ENCODE data around the gene WDR17. TPM values are rescaled to one million over a fixed set of nuclear protein-coding genes. Genes with fewer than 3 reads are reported as not detected.

WDR17 gene
- total and polyA plus RNA-seq, 2 donors (not counting 1 experiment from before 2014, with no cell fraction given) = 2.1 to 7.1 TPM

DNA sequence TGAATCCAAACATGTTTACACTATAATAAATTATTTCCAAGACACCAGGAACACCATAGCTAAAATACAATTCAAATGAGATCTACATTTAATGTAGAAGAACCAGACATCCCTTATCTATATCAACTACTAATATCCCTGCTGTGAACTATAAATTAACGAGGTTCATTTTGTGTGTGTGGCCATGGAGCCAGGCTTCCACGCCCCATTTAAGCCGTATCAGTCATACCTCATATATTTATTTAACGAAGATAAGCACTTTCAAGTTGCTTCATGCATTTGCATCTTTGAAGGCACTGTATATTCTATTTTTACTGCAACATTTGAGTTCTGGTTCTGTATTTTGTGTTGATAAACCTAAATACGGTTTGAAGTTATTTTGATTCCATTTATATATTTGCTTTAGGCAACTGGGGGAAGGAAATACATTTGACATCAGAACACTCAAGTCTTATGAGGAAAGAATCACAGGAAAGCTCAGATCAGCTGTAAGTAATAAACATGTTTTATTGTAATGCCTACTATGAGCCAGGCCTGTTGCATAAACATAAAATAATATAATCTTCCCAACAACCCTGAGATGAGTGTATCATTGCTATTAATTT is 45.1 kb upstream of the WDR17 start:
- Mint-ChIP-seq H3K4me3 (no peak overlapping the region), H3K9me3 (ENCODE audit: insufficient read depth) (no peaks in the 10 kb centered on the region), H3K27ac (no peak overlapping the region), H3K4me1 (no peaks in the 10 kb centered on the region), H3K27me3 (peaks cover 27% of the 10 kb centered on the region)
- H3K9ac ChIP-seq (ENCODE audit: low read length) = no peak overlapping the region
- H3K9me3 ChIP-seq (ENCODE audit: control extremely low read depth in 1 of 3, control insufficient read depth in 2 of 3, insufficient read depth in 1 of 3, low read length in 2 of 3) = peaks cover 0 to under 1% (median 0%) of the 10 kb centered on the region in 3 donors
- H3K27me3 ChIP-seq (replicated peaks in 1 of 4; ENCODE audit: control extremely low read depth in 1 of 4, control insufficient read depth in 3 of 4, insufficient read depth in 4 of 4, low read length in 3 of 4) = no peaks in the 10 kb centered on the region
- ChIA-PET CTCF (no interaction called here), POLR2A (no interaction called here)
- ATAC-seq (ENCODE audit: low read depth) (no peak), DNase-seq (no peak)
- H3K4me2 ChIP-seq (replicated peaks; ENCODE audit: low read depth, low read length, poor library complexity, severe bottlenecking) = no peak overlapping the region
- intact Hi-C loops (cut with micrococcal nuclease) = no loop called here
- no peak overlapping the region for H3K4me3 ChIP-seq (ENCODE audit: control extremely low read depth in 1 of 5, extremely low read depth in 1 of 5, insufficient read depth in 1 of 5, low read depth in 2 of 5, low read length in 4 of 5)
- peaks cover 0 to under 1% of the 10 kb centered on the region in 2 donors for H3K4me1 ChIP-seq (ENCODE audit: control insufficient read depth in 2 of 2, insufficient read depth in 2 of 2, low read length in 2 of 2)
- no peaks in the 10 kb centered on the region for H3K36me3 ChIP-seq (replicated peaks in 1 of 2; ENCODE audit: control extremely low read depth in 1 of 2, control insufficient read depth in 1 of 2, extremely low read depth in 1 of 2, insufficient read depth in 2 of 2, low read length in 1 of 2)
- H3K27ac ChIP-seq (ENCODE audit: low read length in 2 of 2) = no peak overlapping the region
- TF ChIP-seq, protein P1, sequence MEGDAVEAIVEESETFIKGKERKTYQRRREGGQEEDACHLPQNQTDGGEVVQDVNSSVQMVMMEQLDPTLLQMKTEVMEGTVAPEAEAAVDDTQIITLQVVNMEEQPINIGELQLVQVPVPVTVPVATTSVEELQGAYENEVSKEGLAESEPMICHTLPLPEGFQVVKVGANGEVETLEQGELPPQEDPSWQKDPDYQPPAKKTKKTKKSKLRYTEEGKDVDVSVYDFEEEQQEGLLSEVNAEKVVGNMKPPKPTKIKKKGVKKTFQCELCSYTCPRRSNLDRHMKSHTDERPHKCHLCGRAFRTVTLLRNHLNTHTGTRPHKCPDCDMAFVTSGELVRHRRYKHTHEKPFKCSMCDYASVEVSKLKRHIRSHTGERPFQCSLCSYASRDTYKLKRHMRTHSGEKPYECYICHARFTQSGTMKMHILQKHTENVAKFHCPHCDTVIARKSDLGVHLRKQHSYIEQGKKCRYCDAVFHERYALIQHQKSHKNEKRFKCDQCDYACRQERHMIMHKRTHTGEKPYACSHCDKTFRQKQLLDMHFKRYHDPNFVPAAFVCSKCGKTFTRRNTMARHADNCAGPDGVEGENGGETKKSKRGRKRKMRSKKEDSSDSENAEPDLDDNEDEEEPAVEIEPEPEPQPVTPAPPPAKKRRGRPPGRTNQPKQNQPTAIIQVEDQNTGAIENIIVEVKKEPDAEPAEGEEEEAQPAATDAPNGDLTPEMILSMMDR (IDR thresholded peaks at IDR 0.05) = no peak
- no peak for TF ChIP-seq EZH2 (IDR thresholded peaks at IDR 0.05; ENCODE audit: borderline replicate concordance, insufficient read depth, low read depth, low read length, poor library complexity, severe bottlenecking)
- no peaks in the 10 kb centered on the region for H4K20me1 ChIP-seq (ENCODE audit: control insufficient read depth, insufficient read depth, low read length, poor library complexity, severe bottlenecking)
- H2AFZ ChIP-seq (ENCODE audit: insufficient read depth, low read depth, low read length, poor library complexity, severe bottlenecking) = no peak overlapping the region
- no peaks in the 10 kb centered on the region for H3K79me2 ChIP-seq (ENCODE audit: control insufficient read depth, insufficient read depth, low read length)
- WGBS (ENCODE audit: insufficient coverage) = 82% methylated on average over 2 of the region's 5 CpGs

DNA sequence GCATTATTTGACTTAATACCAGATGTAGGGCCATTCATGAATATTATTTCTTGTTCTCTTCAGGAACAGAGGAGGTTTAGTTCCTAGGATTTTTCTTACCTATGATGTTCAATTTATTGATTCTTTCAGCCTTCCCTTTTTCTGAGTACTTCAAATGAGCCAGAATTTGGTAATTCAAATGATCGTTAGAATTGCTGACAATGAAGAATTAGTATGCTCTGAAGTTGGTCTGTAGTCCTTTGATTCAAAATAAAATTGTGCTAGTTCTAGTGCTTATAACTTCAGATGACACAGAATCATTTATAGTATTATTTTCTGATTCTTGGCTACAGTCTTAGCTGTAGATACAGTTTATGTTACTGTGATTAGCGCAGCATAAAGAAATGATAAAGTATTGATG is 35.2 kb upstream of the WDR17 start:
- H3K36me3 ChIP-seq (replicated peaks in 1 of 2; ENCODE audit: control extremely low read depth in 1 of 2, control insufficient read depth in 1 of 2, extremely low read depth in 1 of 2, insufficient read depth in 2 of 2, low read length in 1 of 2) = no peaks in the 10 kb centered on the region
- no peaks in the 10 kb centered on the region for H3K27me3 ChIP-seq (replicated peaks in 1 of 4; ENCODE audit: control extremely low read depth in 1 of 4, control insufficient read depth in 3 of 4, insufficient read depth in 4 of 4, low read length in 3 of 4)
- no peak overlapping the region for H3K27ac ChIP-seq (ENCODE audit: low read length in 2 of 2)
- Mint-ChIP-seq H3K27me3 (peaks cover 1% of the 10 kb centered on the region), H3K9me3 (ENCODE audit: insufficient read depth) (no peaks in the 10 kb centered on the region), H3K4me1 (no peaks in the 10 kb centered on the region), H3K4me3 (no peak overlapping the region), H3K27ac (no peak overlapping the region)
- H3K4me1 ChIP-seq (ENCODE audit: control insufficient read depth in 2 of 2, insufficient read depth in 2 of 2, low read length in 2 of 2) = no peaks in the 10 kb centered on the region
- ChIA-PET CTCF (interaction anchor here (1.9 kb wide), 1 partner anchor 310 kb away, joined by 11 read pairs; no protein-coding TSS in a partner anchor), POLR2A (no interaction called here)
- no peak overlapping the region for H3K9ac ChIP-seq (ENCODE audit: low read length)
- no peak for DNase-seq
- TF ChIP-seq EZH2 (IDR thresholded peaks at IDR 0.05; ENCODE audit: borderline replicate concordance, insufficient read depth, low read depth, low read length, poor library complexity, severe bottlenecking) = no peak
- TF ChIP-seq, protein P1 (IDR thresholded peaks at IDR 0.05) = no peak
- intact Hi-C loops (cut with micrococcal nuclease) = no loop called here
- no peaks in the 10 kb centered on the region for H4K20me1 ChIP-seq (ENCODE audit: control insufficient read depth, insufficient read depth, low read length, poor library complexity, severe bottlenecking)
- no CpG with 5 or more reads among the region's 2 CpGs for WGBS (ENCODE audit: insufficient coverage)
- H3K9me3 ChIP-seq (ENCODE audit: control extremely low read depth in 1 of 3, control insufficient read depth in 2 of 3, insufficient read depth in 1 of 3, low read length in 2 of 3) = no peaks in the 10 kb centered on the region
- no peak overlapping the region for H2AFZ ChIP-seq (ENCODE audit: insufficient read depth, low read depth, low read length, poor library complexity, severe bottlenecking)
- no peak overlapping the region for H3K4me2 ChIP-seq (replicated peaks; ENCODE audit: low read depth, low read length, poor library complexity, severe bottlenecking)
- ATAC-seq (ENCODE audit: low read depth) = no peak
- no peaks in the 10 kb centered on the region for H3K79me2 ChIP-seq (ENCODE audit: control insufficient read depth, insufficient read depth, low read length)
- H3K4me3 ChIP-seq (ENCODE audit: control extremely low read depth in 1 of 5, extremely low read depth in 1 of 5, insufficient read depth in 1 of 5, low read depth in 2 of 5, low read length in 4 of 5) = no peak overlapping the region

Measured in B cell (primary cell).